Panc1 (cell line): ENCODE data around the gene MXD3. TPM values are rescaled to one million over a fixed set of nuclear protein-coding genes. Genes with fewer than 3 reads are reported as not detected.

Experiments used
- ATAC-seq: fragments of 200-7000 bp; cut with Tn5 transposase; 2 replicates; pipeline ENCODE4 v1.9.1; 2020; ENCODE audit warnings: mild to moderate bottlenecking, moderate library complexity
- BruUV-seq: library from RNA; stranded (reverse); fragments of 400-500 nt; replicated peaks from 2 replicates; lab custom pipeline; 2021; lab: Mats Ljungman, UMichigan
- CTCF ChIA-PET: fragments of 300-600 bp; sonication (Branson Sonifier 250); formaldehyde crosslinking; loops from one replicate; lab custom pipeline; 2022; ENCODE audit warnings: antibody characterized with exemption; lab: Charles Lee
- POLR2A ChIA-PET: fragments of 300-600 bp; sonication (Branson Sonifier 250); formaldehyde crosslinking; loops from one replicate; lab custom pipeline; 2022; ENCODE audit warnings: antibody characterized with exemption; lab: Charles Lee
- DNase-seq: peaks from one replicate; pipeline ENCODE4 v3.0.0-alpha.2; 2010; ENCODE audit warnings: low read depth, low spot score
- H3K27ac ChIP-seq: 2 replicates; pipeline ENCODE4 v1.5.1; 2011; ENCODE audit warnings: mild to moderate bottlenecking, low read length, inconsistent platforms
- H3K27me3 ChIP-seq: fragments of 200-500 bp; sonication (Bioruptor generic); 2 replicates; pipeline ENCODE4 v1.6.0; 2014; ENCODE audit warnings: low read length, inconsistent platforms; ENCODE audit not compliant: control insufficient read depth, insufficient read depth
- H3K36me3 ChIP-seq: fragments of 200-500 bp; sonication (Bioruptor generic); 2 replicates; pipeline ENCODE4 v1.5.1; 2014; ENCODE audit warnings: inconsistent platforms, mild to moderate bottlenecking, low read length, moderate library complexity; ENCODE audit not compliant: control insufficient read depth, insufficient read depth
- H3K4me1 ChIP-seq: 2 replicates; pipeline ENCODE4 v1.5.1; 2011; ENCODE audit warnings: inconsistent platforms, mild to moderate bottlenecking, low read length, moderate library complexity; ENCODE audit not compliant: control insufficient read depth, insufficient read depth
- H3K4me3 ChIP-seq, 2 experiments: 2 replicates each; pipeline ENCODE4 v1.5.1; 2011 to 2012; ENCODE audit warnings: low read depth in 2 of 2, low read length in 2 of 2, mild to moderate bottlenecking in 2 of 2, inconsistent platforms in 1 of 2, moderate library complexity in 1 of 2
- H3K9me3 ChIP-seq: fragments of 200-500 bp; sonication (Bioruptor generic); 2 replicates; pipeline ENCODE4 v1.5.1; 2014; ENCODE audit warnings: low read depth, mild to moderate bottlenecking, inconsistent platforms, low read length, moderate library complexity; ENCODE audit not compliant: control insufficient read depth, insufficient read depth
- CTCF ChIP-seq: fragments of 450-650 bp; IDR thresholded peaks from 2 replicates; pipeline ENCODE4 v1.5.1; 2017; ENCODE audit warnings: mild to moderate bottlenecking
- POLR2AphosphoS5 ChIP-seq: IDR thresholded peaks from 2 replicates; pipeline ENCODE4 v1.6.1; 2012; ENCODE audit warnings: mild to moderate bottlenecking, low read depth, low read length, moderate library complexity
- SIN3A ChIP-seq: IDR thresholded peaks from 2 replicates; pipeline ENCODE4 v1.6.1; 2012; ENCODE audit warnings: low read depth, mild to moderate bottlenecking, low read length, moderate library complexity, borderline replicate concordance; ENCODE audit not compliant: insufficient read depth
- TCF7L2 ChIP-seq: IDR thresholded peaks from 2 replicates; pipeline ENCODE4 v1.6.1; 2011; ENCODE audit warnings: mild to moderate bottlenecking, low read depth, low read length, inconsistent platforms
- in situ Hi-C: cut with HindIII; loops from 2 replicates; pipeline ENCODE4 v1.10.0; 2016; ENCODE audit warnings: low sequenced_read_pairs, low pct_unique_long_range_greater_than_20kb
- intact Hi-C: fragments of 100-400 bp; cut with micrococcal nuclease; formaldehyde crosslinking; loops from one replicate; pipeline ENCODE4 v1.10.0; 2022; ENCODE audit not compliant: unreplicated experiment
- total RNA-seq: library from RNA; stranded (reverse); gene quantifications from one replicate; pipeline ENCODE4 v1.2.1, GENCODE V29; 2021; ENCODE audit not compliant: unreplicated experiment
- TF ChIP-seq, protein P1 (sequence below), 2 experiments: IDR thresholded peaks; 2 replicates each; pipeline ENCODE4 v1.6.1; 2011 to 2012; ENCODE audit warnings: low read depth in 2 of 2, control low read depth in 1 of 2, low read length in 1 of 2, mild to moderate bottlenecking in 1 of 2, moderate library complexity in 1 of 2; ENCODE audit not compliant: insufficient read depth in 1 of 2

Gene MXD3
- total RNA-seq, 1 experiment from 2014 or later: 12.0 TPM

DNA sequence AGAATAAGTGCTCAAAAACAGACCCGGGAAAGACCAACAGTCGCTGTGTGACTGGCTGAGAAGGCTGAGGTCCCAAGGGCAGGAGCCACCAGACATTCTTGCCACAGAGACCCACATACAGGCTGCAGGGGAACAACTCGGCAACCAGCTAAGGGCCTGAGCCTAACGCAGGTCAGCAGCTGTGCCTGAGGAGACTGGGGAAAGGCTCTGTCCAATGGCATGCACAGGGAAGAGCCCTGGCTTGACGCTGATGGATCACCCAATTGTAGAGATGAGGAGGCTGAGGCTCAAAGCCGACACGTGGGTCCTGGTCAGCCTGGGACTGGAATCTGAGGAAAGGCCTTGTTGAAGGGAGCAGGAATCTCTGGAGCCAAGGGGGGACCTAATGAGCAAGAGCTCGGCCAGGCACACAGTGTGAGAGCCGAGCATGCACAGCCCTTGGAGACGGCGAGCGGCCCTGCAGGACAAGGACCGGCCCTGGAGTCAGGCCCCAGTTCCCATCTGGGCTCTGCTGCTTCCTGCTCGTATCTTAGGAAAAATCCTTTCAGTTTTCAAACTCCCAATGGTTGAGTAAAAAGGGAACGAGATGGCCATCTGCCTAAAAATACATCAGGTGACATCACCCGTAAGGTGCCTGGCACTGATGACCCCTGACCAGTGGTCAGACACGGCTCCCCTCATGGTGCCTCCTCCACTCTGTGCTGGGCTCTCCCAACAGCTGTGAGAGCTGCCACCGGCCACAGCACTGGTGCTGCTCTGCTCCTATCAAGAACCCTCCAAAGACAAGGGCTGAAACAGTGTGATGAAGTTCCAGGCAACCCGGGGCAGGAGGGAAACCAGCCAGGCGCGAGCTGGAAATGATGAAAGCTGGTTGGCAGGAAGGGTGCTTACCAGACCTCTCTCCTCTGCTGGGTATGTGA, 23.3 kb upstream of the MXD3 start:
- Histone ChIP-seq H3K27me3 (no peaks in the 10 kb centered on the region), H3K4me1 (no peaks in the 10 kb centered on the region), H3K4me3 (no peak overlapping the region), H3K27ac (no peak overlapping the region), H3K36me3 (peaks cover 10% of the 10 kb centered on the region), H3K9me3 (no peaks in the 10 kb centered on the region)
- no peak for ATAC-seq
- in situ Hi-C loops: no loop called here
- no TSS peak for BruUV-seq
- DNase-seq: no peak
- POLR2A ChIA-PET: interaction anchor here (1.0 kb wide), 1 partner anchor 48 kb away, joined by 3 read pairs; no protein-coding TSS in a partner anchor
- TF ChIP-seq SIN3A (no peak), POLR2AphosphoS5 (no peak)
- CTCF ChIA-PET: no interaction called here
- intact Hi-C loops: no loop called here

GRCh38 chr5:177334155-177334551, 22.5 kb upstream of the MXD3 start:
- Histone ChIP-seq H3K9me3 (no peaks in the 10 kb centered on the region), H3K27me3 (no peaks in the 10 kb centered on the region), H3K4me3 (no peak overlapping the region), H3K27ac (no peak overlapping the region), H3K4me1 (no peaks in the 10 kb centered on the region), H3K36me3 (peaks cover 10% of the 10 kb centered on the region)
- in situ Hi-C loops (no loop called here), intact Hi-C loops (no loop called here)
- CTCF ChIA-PET: no interaction called here
- TF ChIP-seq TCF7L2: no peak
- TF ChIP-seq SIN3A: no peak
- TF ChIP-seq, protein P1, sequence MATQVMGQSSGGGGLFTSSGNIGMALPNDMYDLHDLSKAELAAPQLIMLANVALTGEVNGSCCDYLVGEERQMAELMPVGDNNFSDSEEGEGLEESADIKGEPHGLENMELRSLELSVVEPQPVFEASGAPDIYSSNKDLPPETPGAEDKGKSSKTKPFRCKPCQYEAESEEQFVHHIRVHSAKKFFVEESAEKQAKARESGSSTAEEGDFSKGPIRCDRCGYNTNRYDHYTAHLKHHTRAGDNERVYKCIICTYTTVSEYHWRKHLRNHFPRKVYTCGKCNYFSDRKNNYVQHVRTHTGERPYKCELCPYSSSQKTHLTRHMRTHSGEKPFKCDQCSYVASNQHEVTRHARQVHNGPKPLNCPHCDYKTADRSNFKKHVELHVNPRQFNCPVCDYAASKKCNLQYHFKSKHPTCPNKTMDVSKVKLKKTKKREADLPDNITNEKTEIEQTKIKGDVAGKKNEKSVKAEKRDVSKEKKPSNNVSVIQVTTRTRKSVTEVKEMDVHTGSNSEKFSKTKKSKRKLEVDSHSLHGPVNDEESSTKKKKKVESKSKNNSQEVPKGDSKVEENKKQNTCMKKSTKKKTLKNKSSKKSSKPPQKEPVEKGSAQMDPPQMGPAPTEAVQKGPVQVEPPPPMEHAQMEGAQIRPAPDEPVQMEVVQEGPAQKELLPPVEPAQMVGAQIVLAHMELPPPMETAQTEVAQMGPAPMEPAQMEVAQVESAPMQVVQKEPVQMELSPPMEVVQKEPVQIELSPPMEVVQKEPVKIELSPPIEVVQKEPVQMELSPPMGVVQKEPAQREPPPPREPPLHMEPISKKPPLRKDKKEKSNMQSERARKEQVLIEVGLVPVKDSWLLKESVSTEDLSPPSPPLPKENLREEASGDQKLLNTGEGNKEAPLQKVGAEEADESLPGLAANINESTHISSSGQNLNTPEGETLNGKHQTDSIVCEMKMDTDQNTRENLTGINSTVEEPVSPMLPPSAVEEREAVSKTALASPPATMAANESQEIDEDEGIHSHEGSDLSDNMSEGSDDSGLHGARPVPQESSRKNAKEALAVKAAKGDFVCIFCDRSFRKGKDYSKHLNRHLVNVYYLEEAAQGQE (IDR thresholded peaks at IDR 0.05; ENCODE audit: insufficient read depth in 1 of 2, low read depth in 2 of 2, low read length in 1 of 2): no peak
- no peak for TF ChIP-seq CTCF
- no peak for TF ChIP-seq POLR2AphosphoS5
- no peak for ATAC-seq
- POLR2A ChIA-PET: no interaction called here
- no peak for DNase-seq
- no TSS peak for BruUV-seq
